GM18508 (cell line): ENCODE results near the gene TREML1.
"Not testable (repeated sequence)": the region's sequence is repeated elsewhere in the genome, so short reads cannot be mapped to it uniquely, and the experiment has no call there.

Source experiments
- ATAC-seq: cut with Tn5 transposase; IDR thresholded peaks from one replicate; pipeline ENCODE4 v1.9.1; 2021; ENCODE audit warnings: moderate number of reproducible peaks; ENCODE audit not compliant: insufficient read depth, unreplicated experiment

Gene TREML1

GRCh38 chr6:41153992-41154625 is at the start of gene TREML1:
Gene TREML1 (minus strand): TSS chr6:41154347. CDS start chr6:41154288, 59 bp downstream.
- ATAC-seq = no peak

- ATAC-seq = no peak
These were observed 47.6 kb upstream of the TREML1 start for GRCh38 chr6:41201764-41202173.

DNA sequence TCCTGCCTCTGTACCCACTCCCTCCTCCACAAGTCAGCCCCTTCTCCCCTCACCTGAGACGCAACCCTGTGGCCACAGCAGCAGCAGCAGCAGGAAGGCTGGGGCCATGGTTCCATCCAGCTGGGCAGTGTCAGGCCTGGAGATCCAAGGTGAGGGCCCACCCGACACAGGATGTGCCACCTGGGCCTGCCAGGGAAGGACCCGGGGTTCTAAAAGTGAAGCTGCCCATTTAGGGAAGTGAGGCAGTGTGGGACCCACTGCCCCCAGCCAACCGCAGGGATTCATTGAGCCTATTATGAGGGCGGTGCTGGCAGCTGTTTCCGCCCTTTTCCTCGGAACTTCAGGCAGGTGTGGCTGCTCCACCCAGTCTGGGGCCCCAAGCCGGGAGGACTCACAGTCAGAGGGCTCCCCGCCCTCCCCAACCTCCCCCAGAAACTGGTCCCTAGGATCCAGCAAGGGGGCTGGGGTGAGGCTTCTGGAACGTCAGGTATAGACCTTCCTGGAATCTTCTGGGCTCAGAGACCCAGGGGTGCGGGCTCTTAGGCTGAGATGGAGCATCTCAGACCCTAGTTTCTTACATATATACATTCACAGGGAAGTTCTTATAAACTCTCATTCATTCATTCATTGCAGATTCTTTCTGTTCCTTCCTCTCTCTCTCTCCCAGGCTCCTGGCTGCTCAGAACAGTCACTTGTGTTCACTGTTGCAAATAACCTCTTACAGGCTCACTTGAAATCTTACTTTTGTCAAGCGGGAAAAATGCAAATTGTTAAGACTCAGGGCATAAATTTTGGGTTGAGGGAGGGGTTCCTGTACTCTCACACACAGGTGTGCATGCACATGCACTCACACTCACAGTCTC is 47.0 kb upstream of the TREML1 start, which contains the start of gene TREML2:
TSS of gene TREML2 (minus strand) at position 249 of the 863 bp plus-strand sequence. CDS start at position 108, 141 bp downstream.
- ATAC-seq = no peak

DNA sequence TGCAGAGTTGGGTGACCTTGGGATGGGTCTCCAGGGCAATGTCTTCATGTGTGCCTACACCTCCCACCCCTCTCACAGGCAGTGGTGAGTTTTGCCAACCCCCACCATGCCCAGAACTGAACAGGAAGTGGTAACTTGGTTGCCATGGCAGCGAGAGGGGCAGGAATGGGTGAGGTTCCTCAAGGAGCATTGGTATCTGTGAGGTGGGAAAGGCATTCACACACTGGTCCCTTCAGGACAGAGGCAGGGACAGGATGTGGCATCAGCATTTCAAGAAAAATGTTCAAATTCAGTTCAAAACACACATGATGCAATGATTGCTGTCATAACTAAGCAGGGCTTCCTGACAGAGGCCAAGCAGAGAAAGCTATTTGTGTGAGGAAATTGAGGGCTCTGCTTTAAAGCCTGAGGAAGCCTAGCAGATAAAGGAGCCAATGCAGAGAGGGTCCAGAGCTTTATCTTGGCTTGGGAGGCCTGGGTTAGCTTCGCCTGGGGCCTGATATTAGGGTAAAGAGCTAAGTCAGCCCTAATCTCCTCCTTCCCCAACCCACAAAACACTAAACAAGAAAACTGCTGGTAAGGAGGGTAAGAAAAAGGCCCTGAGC is 46.3 kb upstream of the TREML1 start:
- ATAC-seq = no peak

- no peak for ATAC-seq
These were observed 45.6 kb upstream of the TREML1 start for GRCh38 chr6:41199552-41200246.

GRCh38 chr6:41197234-41197633 is 43.1 kb upstream of the TREML1 start:
- no peak for ATAC-seq

- ATAC-seq = no peak
These were observed 40.2 kb upstream of the TREML1 start for GRCh38 chr6:41194386-41194785.

GRCh38 chr6:41193884-41194283 is 39.7 kb upstream of the TREML1 start:
- no peak for ATAC-seq

- no peak for ATAC-seq
These were observed 39.1 kb upstream of the TREML1 start for GRCh38 chr6:41193171-41193734.

GRCh38 chr6:41191569-41191968 is 37.4 kb upstream of the TREML1 start:
- ATAC-seq = no peak

- no peak for ATAC-seq
These were observed 36.6 kb upstream of the TREML1 start for GRCh38 chr6:41190791-41191190.

DNA sequence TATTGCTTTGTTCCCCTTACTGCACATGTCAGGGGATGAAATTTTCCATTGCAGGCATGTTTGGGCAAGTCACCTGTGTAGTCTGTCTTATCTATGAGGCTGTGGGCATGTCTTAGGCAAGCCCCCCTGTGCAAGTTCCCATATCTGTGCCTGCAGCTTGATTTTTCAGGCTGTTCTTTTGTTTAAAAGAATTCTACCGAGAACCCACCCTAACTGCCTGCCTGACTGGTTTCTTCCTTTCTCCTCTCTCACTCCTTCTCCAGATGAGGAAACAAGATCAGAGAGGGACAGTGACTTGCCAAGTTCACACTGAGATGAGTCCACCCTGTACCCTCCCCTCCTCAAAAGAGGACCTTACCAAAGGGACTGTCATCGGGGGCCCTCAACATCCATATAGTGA is 35.8 kb upstream of the TREML1 start:
- ATAC-seq = no peak

GRCh38 chr6:41189046-41189445 is 34.9 kb upstream of the TREML1 start:
- not testable (repeated sequence) for ATAC-seq

GRCh38 chr6:41187924-41188886 is 34.1 kb upstream of the TREML1 start:
- no peak for ATAC-seq

- no peak for ATAC-seq
These were observed 31.9 kb upstream of the TREML1 start for GRCh38 chr6:41186031-41186562.

DNA sequence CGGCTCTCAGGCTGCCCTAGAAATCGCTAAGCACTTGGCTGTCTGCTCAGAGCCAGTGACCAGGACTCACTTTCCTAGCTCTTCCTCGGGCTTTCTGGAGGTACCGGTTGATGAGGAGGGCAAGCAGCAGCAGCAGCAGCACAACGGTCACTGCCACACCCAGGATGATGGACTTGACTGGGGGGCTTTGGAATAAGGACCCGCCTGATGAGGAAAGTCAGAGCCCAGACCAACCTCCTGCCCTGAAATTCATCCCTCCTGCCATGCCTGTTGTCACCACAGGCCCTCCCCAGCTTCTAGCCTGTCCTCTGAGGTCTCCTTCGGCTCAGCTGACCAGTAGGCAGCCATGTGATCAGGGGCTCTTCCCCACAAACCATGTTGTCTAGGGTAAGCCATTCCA is 30.6 kb upstream of the TREML1 start:
- ATAC-seq = no peak

DNA sequence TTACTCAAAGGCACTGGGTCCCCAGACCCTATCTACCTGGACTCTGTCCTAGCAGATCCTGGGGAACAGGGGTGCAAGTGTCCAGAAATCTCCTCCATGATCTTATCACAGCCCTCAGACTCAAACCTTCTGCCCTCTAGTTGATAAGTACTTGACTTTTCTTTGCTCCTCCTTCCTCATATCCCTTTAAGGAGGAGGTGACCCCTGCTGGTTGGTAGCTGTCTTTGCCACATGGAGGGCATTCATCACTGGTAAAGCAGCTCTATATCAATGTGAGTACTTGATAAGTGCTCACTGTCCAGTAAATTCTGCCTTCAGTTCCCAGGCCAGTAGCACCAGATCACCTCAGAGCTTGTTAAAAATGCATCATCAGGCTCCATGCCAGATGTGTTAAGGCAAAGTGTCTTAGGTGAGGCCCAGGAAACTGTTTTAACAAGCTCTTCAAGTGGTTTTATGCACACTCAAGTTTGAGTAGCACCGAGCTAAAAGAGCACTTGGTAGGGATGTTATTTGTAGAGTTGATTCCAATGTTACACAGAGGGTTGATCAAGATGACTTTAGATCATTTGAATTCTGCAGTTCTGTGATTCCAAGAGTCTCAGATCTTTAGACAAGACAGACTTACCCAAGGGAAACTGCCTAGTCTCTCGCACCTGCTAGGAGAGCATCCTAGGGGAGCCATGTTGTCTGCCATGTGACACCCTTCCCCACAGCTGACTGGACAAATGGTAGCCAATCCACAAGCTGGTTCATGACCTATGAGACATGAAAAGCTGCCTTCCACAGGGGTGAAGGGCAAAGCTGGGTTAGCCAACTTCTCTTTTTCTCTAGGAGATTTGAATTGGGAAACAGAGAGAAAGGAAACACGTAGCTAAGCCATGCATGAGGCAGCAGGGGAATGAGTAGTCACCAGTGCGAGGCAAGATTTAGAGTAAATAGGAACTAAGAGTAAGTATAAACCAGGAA is 28.2 kb upstream of the TREML1 start:
- no peak for ATAC-seq

DNA sequence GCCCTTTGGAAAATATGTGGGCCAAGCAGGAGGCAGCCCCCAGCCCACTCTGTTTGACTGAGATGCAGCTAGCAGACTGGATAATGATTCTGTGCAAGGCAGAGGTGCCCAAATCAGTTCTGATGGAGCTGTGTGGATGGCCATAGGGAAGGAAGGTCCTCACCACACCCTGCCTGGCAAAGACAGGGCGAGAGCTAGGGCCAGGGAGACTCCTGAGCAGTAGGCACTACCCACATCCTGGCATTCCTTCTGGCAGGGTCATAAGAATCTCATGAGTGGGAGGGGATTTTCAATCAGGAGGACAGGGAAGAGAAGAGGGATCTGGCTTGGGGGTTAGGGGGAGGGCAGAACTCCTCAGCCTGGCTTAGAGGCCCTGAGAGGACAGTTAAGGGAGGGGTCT is 27.4 kb upstream of the TREML1 start:
- no peak for ATAC-seq
